Measurements from ENCODE around the gene IQGAP2. TPM values are rescaled to one million over a fixed set of nuclear protein-coding genes. Genes with fewer than 3 reads are reported as not detected.

Gene IQGAP2
- total and polyA plus RNA-seq, 2 donors (not counting 1 experiment from before 2014, with no cell fraction given) = 8.1 to 15.0 TPM

DNA sequence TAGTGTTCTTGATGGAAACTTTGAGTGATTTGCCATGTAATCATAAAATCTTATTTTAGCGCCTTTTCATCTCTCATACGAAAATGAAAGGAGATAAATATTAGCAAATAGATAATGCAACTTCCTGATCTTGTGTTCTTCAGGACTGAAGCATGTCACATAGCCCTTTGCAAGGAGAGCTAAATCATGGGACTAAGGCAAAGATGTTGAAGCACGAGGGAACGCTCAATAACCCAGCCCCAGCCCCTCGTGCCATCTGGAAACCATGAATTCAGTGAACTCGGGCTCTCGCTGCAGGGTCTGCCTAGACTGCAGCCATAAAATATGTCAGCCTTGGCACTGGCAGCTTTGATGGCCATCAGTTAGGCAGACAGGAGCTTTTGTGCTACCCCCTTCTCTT lies 161.9 kb downstream of the IQGAP2 start:
- WGBS (ENCODE audit: insufficient coverage) = 95% methylated on average over 5 of the region's 7 CpGs
- H3K27me3 Mint-ChIP-seq = no peaks in the 10 kb centered on the region
- H3K27ac ChIP-seq (ENCODE audit: low read length in 2 of 2) = no peak overlapping the region
- no peak overlapping the region for H2AFZ ChIP-seq (ENCODE audit: insufficient read depth, low read depth, low read length, poor library complexity, severe bottlenecking)
- no peaks in the 10 kb centered on the region for H4K20me1 ChIP-seq (ENCODE audit: control insufficient read depth, insufficient read depth, low read length, poor library complexity, severe bottlenecking)
- no peak overlapping the region for H3K9ac ChIP-seq (ENCODE audit: low read length)
- H3K4me3 ChIP-seq (ENCODE audit: control extremely low read depth in 1 of 5, extremely low read depth in 1 of 5, insufficient read depth in 1 of 5, low read depth in 2 of 5, low read length in 4 of 5) = no peak overlapping the region
- H3K79me2 ChIP-seq (ENCODE audit: control insufficient read depth, insufficient read depth, low read length) = no peaks in the 10 kb centered on the region
- CTCF ChIA-PET = no interaction called here
- no peaks in the 10 kb centered on the region for H3K4me1 ChIP-seq (ENCODE audit: control insufficient read depth in 2 of 2, insufficient read depth in 2 of 2, low read length in 2 of 2)
- no peak overlapping the region for H3K4me3 Mint-ChIP-seq
- H3K9me3 Mint-ChIP-seq (ENCODE audit: insufficient read depth) = no peaks in the 10 kb centered on the region
- no peaks in the 10 kb centered on the region for H3K4me1 Mint-ChIP-seq
- intact Hi-C loops (cut with micrococcal nuclease) = no loop called here
- H3K36me3 ChIP-seq (replicated peaks in 1 of 2; ENCODE audit: control extremely low read depth in 1 of 2, control insufficient read depth in 1 of 2, extremely low read depth in 1 of 2, insufficient read depth in 2 of 2, low read length in 1 of 2) = peaks cover 0 to 2% of the 10 kb centered on the region in 2 experiments
- no peak for DNase-seq
- no peak for ATAC-seq (ENCODE audit: low read depth)
- no peaks in the 10 kb centered on the region for H3K27me3 ChIP-seq (replicated peaks in 1 of 4; ENCODE audit: control extremely low read depth in 1 of 4, control insufficient read depth in 3 of 4, insufficient read depth in 4 of 4, low read length in 3 of 4)
- no peaks in the 10 kb centered on the region for H3K9me3 ChIP-seq (ENCODE audit: control extremely low read depth in 1 of 3, control insufficient read depth in 2 of 3, insufficient read depth in 1 of 3, low read length in 2 of 3)
- TF ChIP-seq, protein P1, sequence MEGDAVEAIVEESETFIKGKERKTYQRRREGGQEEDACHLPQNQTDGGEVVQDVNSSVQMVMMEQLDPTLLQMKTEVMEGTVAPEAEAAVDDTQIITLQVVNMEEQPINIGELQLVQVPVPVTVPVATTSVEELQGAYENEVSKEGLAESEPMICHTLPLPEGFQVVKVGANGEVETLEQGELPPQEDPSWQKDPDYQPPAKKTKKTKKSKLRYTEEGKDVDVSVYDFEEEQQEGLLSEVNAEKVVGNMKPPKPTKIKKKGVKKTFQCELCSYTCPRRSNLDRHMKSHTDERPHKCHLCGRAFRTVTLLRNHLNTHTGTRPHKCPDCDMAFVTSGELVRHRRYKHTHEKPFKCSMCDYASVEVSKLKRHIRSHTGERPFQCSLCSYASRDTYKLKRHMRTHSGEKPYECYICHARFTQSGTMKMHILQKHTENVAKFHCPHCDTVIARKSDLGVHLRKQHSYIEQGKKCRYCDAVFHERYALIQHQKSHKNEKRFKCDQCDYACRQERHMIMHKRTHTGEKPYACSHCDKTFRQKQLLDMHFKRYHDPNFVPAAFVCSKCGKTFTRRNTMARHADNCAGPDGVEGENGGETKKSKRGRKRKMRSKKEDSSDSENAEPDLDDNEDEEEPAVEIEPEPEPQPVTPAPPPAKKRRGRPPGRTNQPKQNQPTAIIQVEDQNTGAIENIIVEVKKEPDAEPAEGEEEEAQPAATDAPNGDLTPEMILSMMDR (IDR thresholded peaks at IDR 0.05) = no peak
- no peak for TF ChIP-seq EZH2 (IDR thresholded peaks at IDR 0.05; ENCODE audit: borderline replicate concordance, insufficient read depth, low read depth, low read length, poor library complexity, severe bottlenecking)
- H3K27ac Mint-ChIP-seq = no peak overlapping the region
- H3K4me2 ChIP-seq (replicated peaks; ENCODE audit: low read depth, low read length, poor library complexity, severe bottlenecking) = no peak overlapping the region
- POLR2A ChIA-PET = no interaction called here

DNA sequence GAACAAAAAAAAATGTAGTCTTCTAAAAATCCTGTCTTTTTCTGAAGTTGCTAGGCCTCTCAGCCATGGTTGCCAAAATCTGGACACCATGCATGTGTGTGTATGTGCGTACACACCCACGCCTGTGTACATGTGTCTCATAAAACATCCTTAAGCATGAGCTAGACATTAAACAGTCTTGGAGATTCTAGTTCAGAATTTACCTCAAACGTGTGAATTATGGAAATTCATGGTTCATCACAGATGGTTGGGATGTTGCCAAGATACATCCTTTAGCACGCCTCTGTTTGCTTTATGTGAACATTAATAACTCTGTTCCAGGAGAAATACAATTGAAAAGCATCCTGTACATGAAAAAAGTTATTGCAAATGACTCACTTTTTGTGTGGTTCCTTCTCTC lies 167.1 kb downstream of the IQGAP2 start:
- no peak overlapping the region for H3K27ac ChIP-seq (ENCODE audit: low read length in 2 of 2)
- CTCF ChIA-PET = interaction anchor here (1.5 kb wide), 1 partner anchor 31 kb away, joined by 3 read pairs; no protein-coding TSS in a partner anchor
- Mint-ChIP-seq H3K4me1 (peaks cover 17% of the 10 kb centered on the region), H3K27me3 (no peaks in the 10 kb centered on the region), H3K9me3 (ENCODE audit: insufficient read depth) (no peaks in the 10 kb centered on the region), H3K4me3 (no peak overlapping the region), H3K27ac (no peak overlapping the region)
- POLR2A ChIA-PET = interaction anchor here (0.5 kb wide), 1 partner anchor 167 kb away, joined by 3 read pairs; the partner anchor contains the start of gene IQGAP2
- H3K36me3 ChIP-seq (replicated peaks in 1 of 2; ENCODE audit: control extremely low read depth in 1 of 2, control insufficient read depth in 1 of 2, extremely low read depth in 1 of 2, insufficient read depth in 2 of 2, low read length in 1 of 2) = peaks cover 0 to 2% of the 10 kb centered on the region in 2 experiments
- no peak overlapping the region for H3K4me2 ChIP-seq (replicated peaks; ENCODE audit: low read depth, low read length, poor library complexity, severe bottlenecking)
- no peaks in the 10 kb centered on the region for H3K9me3 ChIP-seq (ENCODE audit: control extremely low read depth in 1 of 3, control insufficient read depth in 2 of 3, insufficient read depth in 1 of 3, low read length in 2 of 3)
- no peak overlapping the region for H2AFZ ChIP-seq (ENCODE audit: insufficient read depth, low read depth, low read length, poor library complexity, severe bottlenecking)
- intact Hi-C loops (cut with micrococcal nuclease) = no loop called here
- H4K20me1 ChIP-seq (ENCODE audit: control insufficient read depth, insufficient read depth, low read length, poor library complexity, severe bottlenecking) = no peaks in the 10 kb centered on the region
- H3K27me3 ChIP-seq (replicated peaks in 1 of 4; ENCODE audit: control extremely low read depth in 1 of 4, control insufficient read depth in 3 of 4, insufficient read depth in 4 of 4, low read length in 3 of 4) = no peaks in the 10 kb centered on the region
- TF ChIP-seq EZH2 (IDR thresholded peaks at IDR 0.05; ENCODE audit: borderline replicate concordance, insufficient read depth, low read depth, low read length, poor library complexity, severe bottlenecking) = no peak
- TF ChIP-seq, protein P1 (IDR thresholded peaks at IDR 0.05) = no peak
- no peak for ATAC-seq (ENCODE audit: low read depth)
- no peak overlapping the region for H3K4me3 ChIP-seq (ENCODE audit: control extremely low read depth in 1 of 5, extremely low read depth in 1 of 5, insufficient read depth in 1 of 5, low read depth in 2 of 5, low read length in 4 of 5)
- no peak overlapping the region for H3K9ac ChIP-seq (ENCODE audit: low read length)
- H3K4me1 ChIP-seq (ENCODE audit: control insufficient read depth in 2 of 2, insufficient read depth in 2 of 2, low read length in 2 of 2) = peaks cover 11 to 14% of the 10 kb centered on the region in 2 donors
- DNase-seq = no peak
- no peaks in the 10 kb centered on the region for H3K79me2 ChIP-seq (ENCODE audit: control insufficient read depth, insufficient read depth, low read length)
- 94% methylated on average over 3 of the region's 4 CpGs for WGBS (ENCODE audit: insufficient coverage)
